Keratinocyte (primary cell): ENCODE measurements around the gene KDM7A. TPM values are rescaled to one million over a fixed set of nuclear protein-coding genes. Genes with fewer than 3 reads are reported as not detected.

Experiments
- DNase-seq: peaks from one replicate; pipeline ENCODE4 v3.0.0-alpha.2; 2011; ENCODE audit warnings: low read depth, missing footprints, low spot score
- FAIRE-seq: peaks from 2 replicates; lab custom pipeline; 2011; peaks lifted over from hg19 to GRCh38; lab: Jason Lieb, UNC
- H2AFZ ChIP-seq: 2 replicates; pipeline ENCODE4 v1.6.0; 2012; ENCODE audit warnings: low read length, control low read depth, inconsistent platforms; ENCODE audit not compliant: control insufficient read depth
- H3K27ac ChIP-seq: 2 replicates; pipeline ENCODE4 v1.5.1; 2011; ENCODE audit warnings: low read length; ENCODE audit not compliant: control insufficient read depth, insufficient read depth
- H3K27me3 ChIP-seq: 3 replicates; pipeline ENCODE4 v1.6.0; 2011; ENCODE audit warnings: low read length; ENCODE audit not compliant: control insufficient read depth, insufficient read depth; ENCODE audit errors: extremely low read depth
- H3K36me3 ChIP-seq, 2 experiments: 2 replicates in 1 of 2; 3 replicates in 1 of 2; pipeline ENCODE4 v1.5.1; 2011; ENCODE audit warnings: low read length in 2 of 2, mild to moderate bottlenecking in 1 of 2; ENCODE audit not compliant: control insufficient read depth in 2 of 2, insufficient read depth in 2 of 2; ENCODE audit errors: extremely low read depth in 1 of 2
- H3K4me1 ChIP-seq: 3 replicates; pipeline ENCODE4 v1.5.1; 2011; ENCODE audit warnings: low read length; ENCODE audit not compliant: control insufficient read depth, insufficient read depth; ENCODE audit errors: extremely low read depth
- H3K4me2 ChIP-seq: 3 replicates; pipeline ENCODE4 v1.6.0; 2011; ENCODE audit warnings: low read depth, low read length; ENCODE audit not compliant: control insufficient read depth, insufficient read depth; ENCODE audit errors: extremely low read depth
- H3K4me3 ChIP-seq, 3 experiments: fragments of 200-600 bp in 1 of 3; sonication (generic) in 1 of 3; 2 replicates in 2 of 3; 3 replicates in 1 of 3; pipeline ENCODE4 v1.5.1; 2011 to 2016; ENCODE audit warnings: low read length in 3 of 3, mild to moderate bottlenecking in 3 of 3, control low read depth in 2 of 3, inconsistent platforms in 1 of 3, low read depth in 1 of 3, mixed read lengths in 1 of 3, mixed run types in 1 of 3, moderate library complexity in 1 of 3; ENCODE audit not compliant: control insufficient read depth in 2 of 3, insufficient read depth in 2 of 3; ENCODE audit errors: extremely low read depth in 1 of 3
- H3K79me2 ChIP-seq: 2 replicates; pipeline ENCODE4 v1.6.0; 2012; ENCODE audit warnings: low read length; ENCODE audit not compliant: control insufficient read depth, insufficient read depth
- H3K9ac ChIP-seq: 3 replicates; pipeline ENCODE4 v1.6.0; 2011; ENCODE audit warnings: low read length; ENCODE audit not compliant: control insufficient read depth, insufficient read depth; ENCODE audit errors: extremely low read depth
- H3K9me1 ChIP-seq: 3 replicates; pipeline ENCODE4 v1.6.0; 2011; ENCODE audit warnings: low read length; ENCODE audit not compliant: control insufficient read depth, insufficient read depth; ENCODE audit errors: extremely low read depth
- H3K9me3 ChIP-seq: 2 replicates; pipeline ENCODE4 v1.5.1; 2012; ENCODE audit warnings: low read depth, low read length; ENCODE audit not compliant: control insufficient read depth
- H4K20me1 ChIP-seq: 3 replicates; pipeline ENCODE4 v1.6.0; 2011; ENCODE audit warnings: low read length; ENCODE audit not compliant: control insufficient read depth, insufficient read depth; ENCODE audit errors: extremely low read depth
- EZH2 ChIP-seq: IDR thresholded peaks from one replicate; pipeline ENCODE4 v1.6.1; 2012; ENCODE audit warnings: inconsistent platforms, mild to moderate bottlenecking, low read length, moderate library complexity
- dilution Hi-C: fragments of 300-500 bp; cut with MboI; formaldehyde crosslinking; loops from one replicate; pipeline ENCODE4 v1.7.0; 2020; ENCODE audit warnings: low sequenced_read_pairs; ENCODE audit not compliant: extremely low pct_ligation_motif_present
- polyA plus RNA-seq, 5 experiments: library from polyadenylated mRNA; depleted of rRNA in 3 of 5; stranded (reverse) in 3 of 5; stranded (forward) in 1 of 5; unstranded in 1 of 5; fragments of >200 nt; gene quantifications; 1 replicate in 1 of 5; 2 replicates in 3 of 5; 3 replicates in 1 of 5; pipeline versions ENCODE4 v1.2.1 to v1.2.3, GENCODE V29; 2011 to 2012; ENCODE audit warnings: missing spikeins in 2 of 5, low read depth in 1 of 5, low replicate concordance in 1 of 5
- TF ChIP-seq, protein P1 (sequence below), 3 experiments: IDR thresholded peaks in 1 of 3; conservative IDR thresholded peaks in 1 of 3; optimal IDR thresholded peaks in 1 of 3; 2 replicates in 2 of 3; 3 replicates in 1 of 3; pipeline versions ENCODE3 to v1.5.1; 2011; ENCODE audit warnings: low read length in 3 of 3, mild to moderate bottlenecking in 3 of 3, moderate library complexity in 2 of 3, control low read depth in 1 of 3, inconsistent platforms in 1 of 3; ENCODE audit not compliant: insufficient read depth in 2 of 3; ENCODE audit errors: extremely low read depth in 1 of 3

KDM7A gene
- polyA plus RNA-seq, 1 donor (not counting 4 experiments of a cell fraction or from before 2014, with no cell fraction given): 3.3 TPM

DNA sequence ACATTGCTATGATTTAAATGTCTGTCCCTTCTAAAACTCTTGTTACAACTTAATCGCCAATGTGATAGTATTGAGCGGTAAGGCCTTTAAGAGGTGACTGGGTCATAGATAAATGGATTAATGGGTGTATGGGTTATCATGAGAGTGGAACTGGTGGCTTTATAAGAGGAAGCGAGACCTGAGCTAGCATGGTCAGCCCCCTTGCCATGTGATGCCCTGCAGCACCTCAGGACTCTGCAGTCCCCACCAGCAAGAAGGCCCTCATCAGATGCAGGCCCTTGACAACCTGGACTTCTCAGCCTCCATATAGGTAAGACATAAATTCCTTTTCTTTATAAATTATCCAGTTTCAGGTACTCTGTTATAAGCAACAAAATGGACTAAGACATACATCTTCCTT, 129.6 kb downstream of the KDM7A start:
- no peak for FAIRE-seq
- peaks cover 6 to 11% of the 10 kb centered on the region in 2 experiments for H3K36me3 ChIP-seq

GRCh38 chr7:140045697-140046096, 131.1 kb downstream of the KDM7A start:
- Histone ChIP-seq H3K4me2 (no peak overlapping the region), H2AFZ (no peak overlapping the region), H3K36me3 (peaks cover 8 to 11% of the 10 kb centered on the region in 2 experiments), H3K9me1 (peaks cover 3% of the 10 kb centered on the region), H4K20me1 (no peaks in the 10 kb centered on the region), H3K9ac (no peak overlapping the region), H3K27me3 (no peaks in the 10 kb centered on the region), H3K79me2 (peaks cover 11% of the 10 kb centered on the region), H3K4me3 (no peak overlapping the region), H3K27ac (no peak overlapping the region), H3K9me3 (no peaks in the 10 kb centered on the region), H3K4me1 (peaks cover 16% of the 10 kb centered on the region)
- no peak for DNase-seq
- FAIRE-seq: no peak
- dilution Hi-C loops: no loop called here
- TF ChIP-seq, protein P1, sequence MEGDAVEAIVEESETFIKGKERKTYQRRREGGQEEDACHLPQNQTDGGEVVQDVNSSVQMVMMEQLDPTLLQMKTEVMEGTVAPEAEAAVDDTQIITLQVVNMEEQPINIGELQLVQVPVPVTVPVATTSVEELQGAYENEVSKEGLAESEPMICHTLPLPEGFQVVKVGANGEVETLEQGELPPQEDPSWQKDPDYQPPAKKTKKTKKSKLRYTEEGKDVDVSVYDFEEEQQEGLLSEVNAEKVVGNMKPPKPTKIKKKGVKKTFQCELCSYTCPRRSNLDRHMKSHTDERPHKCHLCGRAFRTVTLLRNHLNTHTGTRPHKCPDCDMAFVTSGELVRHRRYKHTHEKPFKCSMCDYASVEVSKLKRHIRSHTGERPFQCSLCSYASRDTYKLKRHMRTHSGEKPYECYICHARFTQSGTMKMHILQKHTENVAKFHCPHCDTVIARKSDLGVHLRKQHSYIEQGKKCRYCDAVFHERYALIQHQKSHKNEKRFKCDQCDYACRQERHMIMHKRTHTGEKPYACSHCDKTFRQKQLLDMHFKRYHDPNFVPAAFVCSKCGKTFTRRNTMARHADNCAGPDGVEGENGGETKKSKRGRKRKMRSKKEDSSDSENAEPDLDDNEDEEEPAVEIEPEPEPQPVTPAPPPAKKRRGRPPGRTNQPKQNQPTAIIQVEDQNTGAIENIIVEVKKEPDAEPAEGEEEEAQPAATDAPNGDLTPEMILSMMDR (optimal IDR thresholded peaks at IDR 0.05 in 1 of 3, IDR thresholded peaks at IDR 0.05 in 1 of 3, conservative IDR thresholded peaks at IDR 0.05 in 1 of 3; ENCODE audit: extremely low read depth in 1 of 3, insufficient read depth in 2 of 3, low read length in 3 of 3): no peak
- TF ChIP-seq EZH2: no peak

More for the DNA sequence above, 129.6 kb downstream of the KDM7A start:
- dilution Hi-C loops: no loop called here
- H3K9ac ChIP-seq: no peak overlapping the region
- H3K27me3 ChIP-seq: no peaks in the 10 kb centered on the region
- H4K20me1 ChIP-seq: no peaks in the 10 kb centered on the region
- DNase-seq: no peak
- H3K9me3 ChIP-seq: no peaks in the 10 kb centered on the region
- H3K27ac ChIP-seq: no peak overlapping the region
- no peak overlapping the region for H3K4me2 ChIP-seq
- H3K4me1 ChIP-seq: peaks cover 16% of the 10 kb centered on the region
- TF ChIP-seq EZH2: no peak
- TF ChIP-seq, protein P1 (optimal IDR thresholded peaks at IDR 0.05 in 1 of 3, IDR thresholded peaks at IDR 0.05 in 1 of 3, conservative IDR thresholded peaks at IDR 0.05 in 1 of 3; ENCODE audit: extremely low read depth in 1 of 3, insufficient read depth in 2 of 3, low read length in 3 of 3): no peak
- peaks cover 11% of the 10 kb centered on the region for H3K79me2 ChIP-seq
- no peak overlapping the region for H3K4me3 ChIP-seq
- peaks cover 3% of the 10 kb centered on the region for H3K9me1 ChIP-seq
- H2AFZ ChIP-seq: no peak overlapping the region
